Activated gamma-delta T cell (primary cell): ENCODE data around the gene OAT.

Source experiments
- DNase-seq: peaks from one replicate; lab custom pipeline; 2025; lab: John Stamatoyannopoulos, UW
- total RNA-seq, 2 donors: gene quantifications; one replicate each; lab custom pipeline; 2026; lab: John Stamatoyannopoulos, UW

Gene OAT
- total RNA-seq = 44.4 to 47.5 reads per million in 2 donors

- DNase-seq = peak; percentile 90
These were observed at the start of gene OAT for GRCh38 chr10:124418726-124419501. TSS of gene OAT (minus strand) at chr10:124418923. CDS start at chr10:124412171, 6,752 bp downstream.

- DNase-seq = no peak
These were observed 48.4 kb upstream of the OAT start for GRCh38 chr10:124467165-124467564.

- no peak for DNase-seq
These were observed 47.2 kb upstream of the OAT start for GRCh38 chr10:124465777-124466488.

GRCh38 chr10:124465003-124465776 lies 46.5 kb upstream of the OAT start:
- DNase-seq = no peak

- no peak for DNase-seq
These were observed 45.6 kb upstream of the OAT start for GRCh38 chr10:124464028-124464965.

GRCh38 chr10:124462348-124462695 lies 43.6 kb upstream of the OAT start:
- DNase-seq = no peak

GRCh38 chr10:124461642-124462347 lies 43.1 kb upstream of the OAT start, which contains the start of gene LHPP:
TSS of gene LHPP (plus strand) at chr10:124461823. CDS start at chr10:124461863, 40 bp downstream.
- DNase-seq = peak; percentile 76

GRCh38 chr10:124460144-124460543 lies 41.4 kb upstream of the OAT start:
- DNase-seq = no peak

- no peak for DNase-seq
These were observed 40.7 kb upstream of the OAT start for GRCh38 chr10:124459395-124459794.

GRCh38 chr10:124458889-124459288 lies 40.2 kb upstream of the OAT start:
- no peak for DNase-seq

GRCh38 chr10:124458473-124458872 lies 39.8 kb upstream of the OAT start:
- DNase-seq = no peak

- no peak for DNase-seq
These were observed 36.7 kb upstream of the OAT start for GRCh38 chr10:124455441-124455840.

- no peak for DNase-seq
These were observed 35.4 kb upstream of the OAT start for GRCh38 chr10:124453960-124454610.

GRCh38 chr10:124451276-124451675 lies 32.6 kb upstream of the OAT start:
- no peak for DNase-seq

GRCh38 chr10:124450783-124451057 lies 32.0 kb upstream of the OAT start:
- no peak for DNase-seq

- no peak for DNase-seq
These were observed 31.5 kb upstream of the OAT start, which contains the start of gene NKX1-2 for GRCh38 chr10:124450012-124450782. TSS of gene NKX1-2 (minus strand) at chr10:124450035. CDS start at chr10:124449943, 92 bp downstream.

GRCh38 chr10:124449170-124450011 lies 30.7 kb upstream of the OAT start:
- no peak for DNase-seq

- no peak for DNase-seq
These were observed 30.0 kb upstream of the OAT start for GRCh38 chr10:124448696-124449169.
